ENCODE results near the gene VSIR. TPM values are rescaled to one million over a fixed set of nuclear protein-coding genes. Genes with fewer than 3 reads are reported as not detected.

VSIR gene
- total RNA-seq, 2 experiments from 2014 or later = 86.2 to 91.4 TPM

GRCh38 chr10:71774916-71775702, 1.8 kb upstream of the VSIR start:
- Histone ChIP-seq H3K27me3 (ENCODE audit: control insufficient read depth in 1 of 2, insufficient read depth in 2 of 2, low read length in 2 of 2) (no peaks in the 10 kb centered on the region), H3K36me3 (ENCODE audit: insufficient read depth, low read length) (peaks cover 12% of the 10 kb centered on the region), H3K4me3 (ENCODE audit: low read length) (peak overlapping the region; percentile 90), H3K4me1 (ENCODE audit: insufficient read depth, low read length) (peaks cover 61% of the 10 kb centered on the region), H3K27ac (ENCODE audit: low read depth in 1 of 2, low read length in 2 of 2) (peak overlapping the region in 1 of 2 donors; percentile 46), H3K9me3 (ENCODE audit: control insufficient read depth in 1 of 2, insufficient read depth in 1 of 2, low read length in 2 of 2) (no peaks in the 10 kb centered on the region)
- POLR2A ChIA-PET = interaction anchor here (1.4 to 14.6 kb wide), 4 partner anchors 31 to 79 kb away, joined by 3 to 416 read pairs (median 44); no protein-coding TSS in a partner anchor
- CTCF ChIA-PET = interaction anchor here (0.6 kb wide), 1 partner anchor 1320 kb away, joined by 3 read pairs; no protein-coding TSS in a partner anchor
- H3K27me3 Mint-ChIP-seq = no peaks in the 10 kb centered on the region
- no peak for TF ChIP-seq CTCF (IDR thresholded peaks at IDR 0.05)
- H3K4me3 Mint-ChIP-seq = peak overlapping the region; percentile 94
- H3K27ac Mint-ChIP-seq = peak overlapping the region; percentile 95
- H3K4me1 Mint-ChIP-seq (ENCODE audit: low read depth) = peaks cover 66% of the 10 kb centered on the region
- no peak for ATAC-seq (ENCODE audit: poor library complexity)
- H3K36me3 Mint-ChIP-seq (ENCODE audit: low read depth) = peaks cover 40% of the 10 kb centered on the region
- H3K9me3 Mint-ChIP-seq = no peaks in the 10 kb centered on the region
- intact Hi-C loops (cut with DNase I, micrococcal nuclease) = loop anchor here in 1 of 2 experiments (5.0 kb wide), 1 partner anchor 63 kb away; no protein-coding TSS in a partner anchor
- peak in 2 of 14 experiments; percentile 58 to 64 for DNase-seq

- CTCF ChIA-PET = interaction anchor here (0.5 to 3.8 kb wide), 23 partner anchors 9 to 851 kb away, joined by 3 to 35 read pairs (median 5); partner anchors contain the start of genes PSAP and SLC29A3
- Histone ChIP-seq H3K9me3 (ENCODE audit: control insufficient read depth in 1 of 2, insufficient read depth in 1 of 2, low read length in 2 of 2) (no peaks in the 10 kb centered on the region), H3K36me3 (ENCODE audit: insufficient read depth, low read length) (peaks cover 25% of the 10 kb centered on the region), H3K4me3 (ENCODE audit: low read length) (peak overlapping the region; percentile 90), H3K4me1 (ENCODE audit: insufficient read depth, low read length) (peaks cover 75% of the 10 kb centered on the region), H3K27ac (ENCODE audit: low read depth in 1 of 2, low read length in 2 of 2) (peak overlapping the region; percentile 75 to 88), H3K27me3 (ENCODE audit: control insufficient read depth in 1 of 2, insufficient read depth in 2 of 2, low read length in 2 of 2) (no peaks in the 10 kb centered on the region)
- DNase-seq (no peak), ATAC-seq (ENCODE audit: poor library complexity) (no peak)
- no peak for TF ChIP-seq CTCF (IDR thresholded peaks at IDR 0.05)
- intact Hi-C loops (cut with DNase I, micrococcal nuclease) = loop anchor here (1.0 to 5.0 kb wide), 7 partner anchors 16 to 78 kb away; partner anchors contain the start of gene PSAP (in 1 of the 2)
- H3K4me1 Mint-ChIP-seq (ENCODE audit: low read depth) = peaks cover 88% of the 10 kb centered on the region
- H3K36me3 Mint-ChIP-seq (ENCODE audit: low read depth) = peaks cover 61% of the 10 kb centered on the region
- H3K27me3 Mint-ChIP-seq = no peaks in the 10 kb centered on the region
- no peaks in the 10 kb centered on the region for H3K9me3 Mint-ChIP-seq
- POLR2A ChIA-PET = interaction anchor here (0.6 to 14.6 kb wide), 18 partner anchors 9 to 454 kb away, joined by 3 to 416 read pairs (median 8); partner anchors contain the start of gene PSAP
- H3K4me3 Mint-ChIP-seq = peak overlapping the region; percentile 94
- H3K27ac Mint-ChIP-seq = peak overlapping the region; percentile 95
Measured at GRCh38 chr10:71772832-71773220, 494 bp downstream of the VSIR start.

- Mint-ChIP-seq H3K4me3 (peak overlapping the region; percentile 94), H3K36me3 (ENCODE audit: low read depth) (peaks cover 69% of the 10 kb centered on the region), H3K4me1 (ENCODE audit: low read depth) (peaks cover 88% of the 10 kb centered on the region), H3K27ac (peak overlapping the region; percentile 95), H3K9me3 (no peaks in the 10 kb centered on the region), H3K27me3 (no peaks in the 10 kb centered on the region)
- intact Hi-C loops (cut with DNase I, micrococcal nuclease) = loop anchor here (2.0 to 5.0 kb wide), 3 partner anchors 23 to 77 kb away; no protein-coding TSS in a partner anchor
- no peak for ATAC-seq (ENCODE audit: poor library complexity)
- no peaks in the 10 kb centered on the region for H3K27me3 ChIP-seq (ENCODE audit: control insufficient read depth in 1 of 2, insufficient read depth in 2 of 2, low read length in 2 of 2)
- POLR2A ChIA-PET = interaction anchor here (1.3 to 14.6 kb wide), 10 partner anchors 8 to 79 kb away, joined by 3 to 416 read pairs (median 18); partner anchors contain the start of gene PSAP
- H3K9me3 ChIP-seq (ENCODE audit: control insufficient read depth in 1 of 2, insufficient read depth in 1 of 2, low read length in 2 of 2) = no peaks in the 10 kb centered on the region
- peak overlapping the region; percentile 90 for H3K4me3 ChIP-seq (ENCODE audit: low read length)
- DNase-seq = peak in 3 of 14 experiments; percentile 44 to 54 (median 52)
- H3K4me1 ChIP-seq (ENCODE audit: insufficient read depth, low read length) = peaks cover 78% of the 10 kb centered on the region
- CTCF ChIA-PET = interaction anchor here (0.9 to 3.8 kb wide), 10 partner anchors 15 to 75 kb away, joined by 3 to 35 read pairs (median 19); no protein-coding TSS in a partner anchor
- no peak for TF ChIP-seq CTCF (IDR thresholded peaks at IDR 0.05)
- H3K27ac ChIP-seq (ENCODE audit: low read depth in 1 of 2, low read length in 2 of 2) = peak overlapping the region; percentile 75 to 88
- peaks cover 33% of the 10 kb centered on the region for H3K36me3 ChIP-seq (ENCODE audit: insufficient read depth, low read length)
Measured at GRCh38 chr10:71771821-71772617, 1.3 kb downstream of the VSIR start.
